ENCODE data around the gene TBC1D24.

DNA sequence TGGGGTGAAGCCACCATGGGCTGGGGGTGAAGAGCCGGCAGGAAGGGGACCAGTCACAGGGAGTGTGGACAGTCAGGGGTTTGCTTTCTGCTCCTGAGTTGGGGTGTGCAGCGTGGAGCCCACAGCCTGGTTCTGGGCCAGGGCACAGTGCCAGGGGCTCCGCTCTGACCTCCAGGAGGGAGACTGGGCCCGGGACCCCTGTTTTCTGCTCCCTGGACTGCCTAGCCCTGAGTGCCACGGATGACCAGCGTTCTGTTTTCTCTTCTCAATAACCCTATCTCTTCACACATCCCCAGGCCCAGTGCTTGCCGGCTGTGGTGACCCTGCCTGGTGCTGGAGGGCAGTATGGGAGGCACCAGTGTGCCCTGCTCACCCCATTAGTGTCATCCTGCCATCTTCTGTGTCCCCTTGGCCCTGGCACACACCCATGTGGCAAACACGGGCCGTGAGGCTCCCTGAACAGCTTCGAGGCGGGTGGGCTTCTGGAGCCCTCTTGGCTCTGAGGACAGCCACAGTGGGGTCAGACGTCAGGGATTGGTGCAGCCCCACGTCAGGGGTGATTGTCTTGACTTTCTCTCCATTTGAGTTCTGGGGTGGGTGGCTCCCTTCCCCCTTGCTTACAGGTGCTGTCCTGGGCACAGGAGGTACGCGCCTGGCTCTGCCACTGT, 55.2 kb downstream of the TBC1D24 start:
- TF ChIP-seq CTCF (IDR thresholded peaks at IDR 0.05) (no peak), POLR2A (IDR thresholded peaks at IDR 0.05) (no peak)
